SK-N-SH treated with all-trans-retinoic acid at 6 μM for 48 hours (cell line): ENCODE results near the gene MICALL2.

Experiments
- ATAC-seq: fragments of 200-7000 bp; cut with Tn5 transposase; 3 replicates; pipeline ENCODE4 v1.9.1; 2020; ENCODE audit warnings: mild to moderate bottlenecking, moderate library complexity
- ARNTL ChIP-seq: fragments of 450-650 bp; formaldehyde crosslinking; IDR thresholded peaks from 2 replicates; pipeline ENCODE4 v1.5.0; 2020; ENCODE audit warnings: low read depth, mild to moderate bottlenecking, moderate library complexity, borderline replicate concordance
- BACH2 ChIP-seq: fragments of 250-450 bp; sonication (Bioruptor Pico); IDR thresholded peaks from 2 replicates; pipeline ENCODE4 v1.9.0; 2021; ENCODE audit warnings: mild to moderate bottlenecking, borderline replicate concordance
- CREB5 ChIP-seq: fragments of 250-450 bp; sonication (Bioruptor Pico); IDR thresholded peaks from 2 replicates; pipeline ENCODE4 v1.5.1; 2020; ENCODE audit warnings: low read depth, mild to moderate bottlenecking, moderate library complexity
- CSDC2 ChIP-seq: fragments of 250-450 bp; sonication (Bioruptor Pico); IDR thresholded peaks from 2 replicates; pipeline ENCODE4 v1.5.0; 2020; ENCODE audit warnings: mild to moderate bottlenecking, moderate library complexity
- CSRNP3 ChIP-seq: fragments of 250-450 bp; sonication (Bioruptor Pico); IDR thresholded peaks from 2 replicates; pipeline ENCODE4 v1.5.1; 2021; ENCODE audit warnings: mild to moderate bottlenecking, moderate library complexity
- ESRRG ChIP-seq: fragments of 250-450 bp; sonication (Bioruptor Pico); IDR thresholded peaks from 2 replicates; pipeline ENCODE4 v1.6.1; 2021; ENCODE audit warnings: mild to moderate bottlenecking
- GLIS3 ChIP-seq: fragments of 250-450 bp; sonication (Bioruptor Pico); IDR thresholded peaks from 2 replicates; pipeline ENCODE4 v1.5.0; 2020; ENCODE audit warnings: mild to moderate bottlenecking, moderate library complexity
- OSR1 ChIP-seq: fragments of 250-450 bp; sonication (Bioruptor Pico); IDR thresholded peaks from 2 replicates; pipeline ENCODE4 v1.8.0; 2022; ENCODE audit warnings: moderate library complexity, mild to moderate bottlenecking, inconsistent platforms
- POU6F1 ChIP-seq: fragments of 250-450 bp; sonication (Bioruptor Pico); IDR thresholded peaks from 2 replicates; pipeline ENCODE4 v1.8.0; 2021; ENCODE audit warnings: low read depth, mild to moderate bottlenecking, moderate library complexity, borderline replicate concordance
- PPARA ChIP-seq: fragments of 250-450 bp; sonication (Bioruptor Pico); IDR thresholded peaks from 2 replicates; pipeline ENCODE4 v1.5.0; 2020; ENCODE audit warnings: mild to moderate bottlenecking, borderline replicate concordance
- RARB ChIP-seq: fragments of 250-450 bp; sonication (Bioruptor Pico); IDR thresholded peaks from 2 replicates; pipeline ENCODE4 v1.8.0; 2021; ENCODE audit warnings: mild to moderate bottlenecking, moderate library complexity
- TCF4 ChIP-seq: fragments of 250-450 bp; sonication (Bioruptor Pico); IDR thresholded peaks from 2 replicates; pipeline ENCODE4 v1.8.0; 2021; ENCODE audit warnings: mild to moderate bottlenecking, moderate library complexity, borderline replicate concordance
- TOX ChIP-seq: fragments of 250-450 bp; sonication (Bioruptor Pico); IDR thresholded peaks from 2 replicates; pipeline ENCODE4 v1.8.0; 2021; ENCODE audit warnings: mild to moderate bottlenecking, moderate library complexity, borderline replicate concordance
- TSHZ2 ChIP-seq: fragments of 250-450 bp; sonication (Bioruptor Pico); IDR thresholded peaks from 2 replicates; pipeline ENCODE4 v1.5.0; 2020; ENCODE audit warnings: mild to moderate bottlenecking, moderate library complexity
- ZC3H10 ChIP-seq: fragments of 250-450 bp; sonication (Bioruptor Pico); IDR thresholded peaks from 2 replicates; pipeline ENCODE4 v1.5.1; 2021; ENCODE audit warnings: mild to moderate bottlenecking, moderate library complexity
- ZFP3 ChIP-seq: fragments of 250-450 bp; sonication (Bioruptor Pico); IDR thresholded peaks from 2 replicates; pipeline ENCODE4 v1.5.0; 2020; ENCODE audit warnings: mild to moderate bottlenecking, moderate library complexity
- ZFP30 ChIP-seq: fragments of 450-650 bp; formaldehyde crosslinking; IDR thresholded peaks from 2 replicates; pipeline ENCODE4 v1.5.0; 2022; ENCODE audit warnings: mild to moderate bottlenecking, moderate library complexity
- ZNF565 ChIP-seq: fragments of 450-650 bp; formaldehyde crosslinking; conservative IDR thresholded peaks from 2 replicates; pipeline ENCODE4 v1.5.0; 2020; ENCODE audit warnings: low read depth, mild to moderate bottlenecking, moderate library complexity
- ZNF70 ChIP-seq: fragments of 450-650 bp; formaldehyde crosslinking; IDR thresholded peaks from 2 replicates; pipeline ENCODE4 v1.5.0; 2020; ENCODE audit warnings: mild to moderate bottlenecking, moderate library complexity
- ZNF8 ChIP-seq: fragments of 450-650 bp; formaldehyde crosslinking; IDR thresholded peaks from 2 replicates; pipeline ENCODE4 v1.5.0; 2020; ENCODE audit warnings: mild to moderate bottlenecking, moderate library complexity

Gene MICALL2

GRCh38 chr7:1505731-1506550, 46.7 kb upstream of the MICALL2 start:
- TF ChIP-seq ESRRG, result no peak
- no peak for TF ChIP-seq ZFP30 (CRISPR knock-in tag)
- TF ChIP-seq ZFP3 (CRISPR knock-in tag), result no peak
- TF ChIP-seq TOX (CRISPR knock-in tag), result no peak
- no peak for TF ChIP-seq RARB (CRISPR knock-in tag)
- TF ChIP-seq CSDC2 (CRISPR knock-in tag), result no peak
- TF ChIP-seq PPARA (CRISPR knock-in tag), result no peak
- no peak for ATAC-seq

- TF ChIP-seq CREB5, result no peak
- peak; percentile 62 for TF ChIP-seq TSHZ2 (CRISPR knock-in tag)
- TF ChIP-seq, all 23 proteins: peak for 1
- ATAC-seq, result peak; percentile 93
These were observed 44.8 kb upstream of the MICALL2 start, which contains the start of gene INTS1 for GRCh38 chr7:1503816-1504775. INTS1 (minus strand) TSS chr7:1504389; CDS start chr7:1503960, 429 bp downstream.

- no peak for TF ChIP-seq TCF4 (CRISPR knock-in tag)
- TF ChIP-seq CREB5, result no peak
- no peak for TF ChIP-seq GLIS3 (CRISPR knock-in tag)
- TF ChIP-seq OSR1 (CRISPR knock-in tag), result no peak
- no peak for TF ChIP-seq BACH2 (CRISPR knock-in tag)
- TF ChIP-seq CSRNP3 (CRISPR knock-in tag), result no peak
- TF ChIP-seq ARNTL (CRISPR knock-in tag), result no peak
- TF ChIP-seq TSHZ2 (CRISPR knock-in tag), result no peak
- ATAC-seq, result no peak
These were observed 44.1 kb upstream of the MICALL2 start for GRCh38 chr7:1503390-1503789.

GRCh38 chr7:1502845-1503244, 43.6 kb upstream of the MICALL2 start:
- TF ChIP-seq ZC3H10 (CRISPR knock-in tag) (no peak), ESRRG (no peak), ZNF565 (CRISPR knock-in tag) (no peak), ZNF70 (CRISPR knock-in tag) (no peak), ARNTL (CRISPR knock-in tag) (no peak), CSRNP3 (CRISPR knock-in tag) (no peak), TCF4 (CRISPR knock-in tag) (no peak), ZNF8 (no peak), POU6F1 (CRISPR knock-in tag) (no peak), TOX (CRISPR knock-in tag) (no peak)
- no peak for ATAC-seq
